Forelimb muscle (tissue), 1 donor: ENCODE measurements around the gene MYNN. TPM values are rescaled to one million over a fixed set of nuclear protein-coding genes. Genes with fewer than 3 reads are reported as not detected.

Experiments used
- DNase-seq: peaks from one replicate; pipeline ENCODE4 v3.0.0-alpha.2; 2013; ENCODE audit warnings: low read depth
- polyA plus RNA-seq: library from polyadenylated mRNA; unstranded; fragments of 120-200 nt; gene quantifications from one replicate; pipeline ENCODE4 v1.2.1, GENCODE V29; 2013; ENCODE audit not compliant: insufficient read length

The MYNN gene
- polyA plus RNA-seq, 1 donor, result 18.7 TPM

- no peak for DNase-seq
Observed at GRCh38 chr3:169777822-169778221, 4.6 kb downstream of the MYNN start.

- DNase-seq, result no peak
Observed at GRCh38 chr3:169780742-169781141, 7.5 kb downstream of the MYNN start.

GRCh38 chr3:169781209-169781855, 8.1 kb downstream of the MYNN start:
- DNase-seq, result no peak

- DNase-seq, result no peak
Observed at GRCh38 chr3:169787120-169787519, 13.9 kb downstream of the MYNN start.

GRCh38 chr3:169787791-169788190, 14.6 kb downstream of the MYNN start:
- no peak for DNase-seq

GRCh38 chr3:169790219-169790618, 17.0 kb downstream of the MYNN start:
- no peak for DNase-seq

- DNase-seq, result no peak
Observed at GRCh38 chr3:169790687-169791429, 17.7 kb downstream of the MYNN start.

- no peak for DNase-seq
Observed at GRCh38 chr3:169792359-169792758, 19.2 kb downstream of the MYNN start.

- no peak for DNase-seq
Observed at GRCh38 chr3:169804681-169805080, 31.5 kb downstream of the MYNN start.

- DNase-seq, result no peak
Observed at GRCh38 chr3:169809230-169809795, 36.1 kb downstream of the MYNN start.

GRCh38 chr3:169811631-169812331, 38.6 kb downstream of the MYNN start:
- DNase-seq, result peak; percentile 11

GRCh38 chr3:169812332-169813235, 39.4 kb downstream of the MYNN start, which contains the start of the genes LRRC34 and LRRIQ4:
LRRC34 (minus strand) TSS chr3:169812904; CDS start chr3:169812548, 356 bp downstream.
LRRIQ4 (plus strand) TSS chr3:169812870; CDS start chr3:169821922, 9,052 bp downstream.
- DNase-seq, result peak; percentile 25

- no peak for DNase-seq
Observed at GRCh38 chr3:169813278-169813677, 40.1 kb downstream of the MYNN start.

GRCh38 chr3:169813757-169814517, 40.7 kb downstream of the MYNN start:
- DNase-seq, result no peak

GRCh38 chr3:169815590-169816150, 42.5 kb downstream of the MYNN start:
- no peak for DNase-seq

GRCh38 chr3:169818316-169818715, 45.1 kb downstream of the MYNN start:
- DNase-seq, result no peak

GRCh38 chr3:169822091-169822490, 48.9 kb downstream of the MYNN start:
- DNase-seq, result no peak

- no peak for DNase-seq
Observed at GRCh38 chr3:169822540-169822939, 49.3 kb downstream of the MYNN start.

- no peak for DNase-seq
Observed at GRCh38 chr3:169822983-169823382, 49.8 kb downstream of the MYNN start.

- no peak for DNase-seq
Observed at GRCh38 chr3:169825316-169825715, 52.1 kb downstream of the MYNN start.
